Measurements from ENCODE around the gene HTATSF1.

DNA sequence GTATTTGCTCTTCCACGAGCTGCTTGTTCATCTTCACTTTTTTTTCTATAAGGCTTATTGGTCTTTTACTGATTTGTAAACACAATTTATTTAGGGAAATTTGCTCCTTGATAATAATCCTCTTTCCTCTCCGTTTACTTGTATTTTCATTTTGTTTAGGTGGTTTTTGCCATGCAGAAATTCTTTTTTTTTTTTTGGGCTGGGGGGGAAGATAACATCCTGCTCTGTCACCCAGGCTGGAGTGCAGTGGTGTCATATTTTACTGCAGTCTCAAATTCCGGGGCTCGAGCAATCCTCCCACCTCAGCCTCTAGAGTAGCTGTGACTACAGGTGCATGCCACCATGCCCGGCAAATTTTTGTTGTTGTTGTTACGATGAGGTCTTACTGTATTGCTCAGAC is 41.3 kb upstream of the HTATSF1 start:
- no peak for TF ChIP-seq TAF1 (IDR thresholded peaks at IDR 0.05; ENCODE audit: low read depth, low read length)
- no peak for TF ChIP-seq POLR2A (IDR thresholded peaks at IDR 0.05; ENCODE audit: low read depth, low read length)
- TF ChIP-seq SPI1 (IDR thresholded peaks at IDR 0.05; ENCODE audit: low read depth, low read length), result no peak

Measured in GM12891 (cell line).